MG63 (cell line): Measurements from ENCODE around the gene APCDD1L. TPM values are rescaled to one million over a fixed set of nuclear protein-coding genes. Genes with fewer than 3 reads are reported as not detected.

Source experiments
- DNase-seq: peaks from one replicate; pipeline ENCODE4 v3.0.0-alpha.2; 2020
- H3K27me3 ChIP-seq: fragments of 250-450 bp; sonication (Bioruptor Pico); 2 replicates; pipeline ENCODE4 v1.5.1; 2020; ENCODE audit warnings: mild to moderate bottlenecking, moderate library complexity
- H3K36me3 ChIP-seq: fragments of 250-450 bp; sonication (Bioruptor Pico); 2 replicates; pipeline ENCODE4 v1.5.1; 2020; ENCODE audit warnings: mild to moderate bottlenecking, moderate library complexity
- H3K4me3 ChIP-seq: fragments of 250-450 bp; sonication (Bioruptor Pico); 2 replicates; pipeline ENCODE4 v1.5.1; 2020; ENCODE audit warnings: mild to moderate bottlenecking, moderate library complexity
- H3K9me3 ChIP-seq: fragments of 250-450 bp; sonication (Bioruptor Pico); 2 replicates; pipeline ENCODE4 v1.5.1; 2020; ENCODE audit warnings: mild to moderate bottlenecking, moderate library complexity
- total RNA-seq: library from RNA; depleted of rRNA; stranded (reverse); fragments of >200 nt; shearing (Covaris generic); gene quantifications from 2 replicates; pipeline ENCODE4 v1.2.3, GENCODE V29; 2014; ENCODE audit warnings: low replicate concordance; rRNA removed

The APCDD1L gene
- not detected in 2 replicates for total RNA-seq

DNA sequence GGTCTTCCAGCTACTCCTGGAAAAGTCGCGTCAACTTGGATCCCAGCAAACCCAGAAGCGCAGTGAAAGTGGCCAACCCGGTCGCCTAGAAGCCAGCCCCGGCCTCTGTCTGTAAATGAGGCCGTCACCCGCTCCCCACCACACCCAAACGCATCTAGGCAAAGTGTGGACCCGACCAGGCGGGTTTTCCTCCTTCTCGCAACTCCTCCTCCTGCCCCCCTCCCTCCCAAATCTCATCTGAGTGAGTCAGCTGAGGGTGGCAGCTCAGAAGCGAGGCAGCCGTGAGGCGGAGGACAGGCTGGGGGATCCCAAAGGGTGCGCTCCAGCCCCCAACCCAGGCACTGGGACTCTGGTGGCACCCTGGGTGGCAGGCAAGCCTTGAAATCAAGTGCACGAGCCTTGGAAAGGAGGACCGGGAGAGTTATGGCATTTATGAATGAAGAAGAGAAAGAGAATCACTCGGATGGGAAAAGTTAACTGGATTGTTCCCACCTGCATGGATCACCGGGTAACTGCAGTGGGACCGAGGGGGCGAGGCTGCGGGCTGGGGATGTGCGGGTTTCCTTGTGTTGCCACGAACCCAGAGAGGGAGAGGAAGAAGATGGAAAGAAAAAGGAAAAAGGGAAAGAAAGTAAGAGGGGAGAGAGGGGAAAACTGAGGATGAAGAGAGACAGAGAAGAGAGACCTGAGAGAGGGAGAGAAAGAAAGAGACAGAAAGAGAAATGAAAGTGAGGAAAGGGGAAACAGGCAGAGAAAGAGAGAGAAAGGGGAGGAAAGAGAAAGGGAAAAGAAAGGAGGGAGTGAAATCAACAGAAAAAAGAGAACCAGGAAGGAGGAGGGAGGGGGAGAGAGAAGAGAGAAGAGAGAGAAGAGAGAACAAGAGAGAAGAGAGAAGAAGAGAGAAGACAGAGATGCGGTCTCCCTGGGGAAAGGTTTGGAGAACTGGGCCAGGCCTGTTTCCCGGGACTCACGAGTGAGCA, at the start of gene APCDD1L:
TSS of gene APCDD1L (minus strand) at position 167 of the 980 bp plus-strand sequence. CDS start 692 bp downstream, outside the sequence.
- Histone ChIP-seq H3K27me3 (no peaks in the 10 kb centered on the region), H3K4me3 (no peak within 1 kb of the TSS), H3K36me3 (no peaks in the 10 kb centered on the region), H3K9me3 (no peaks in the 10 kb centered on the region)
- DNase-seq: no peak

DNA sequence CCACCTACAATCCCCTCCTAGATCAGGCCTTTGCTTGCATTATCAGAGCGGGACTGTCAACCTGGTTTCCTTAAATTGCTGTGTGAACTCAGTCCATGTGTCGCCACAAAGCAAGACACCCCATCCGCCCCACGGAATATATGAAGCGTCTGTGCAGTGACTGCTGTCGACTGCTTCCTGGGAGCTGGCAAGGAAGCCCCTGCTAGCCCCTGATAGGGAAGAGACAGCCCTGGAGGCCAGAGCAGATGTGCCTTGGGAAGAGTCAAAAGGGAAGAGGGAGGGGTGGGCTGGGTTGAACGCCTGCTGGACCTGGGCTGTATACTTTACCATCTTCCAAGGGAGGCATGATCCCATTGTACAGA, 44.1 kb upstream of the APCDD1L start:
- no peaks in the 10 kb centered on the region; the same call in 1 of the 2 replicates for H3K9me3 ChIP-seq

DNA sequence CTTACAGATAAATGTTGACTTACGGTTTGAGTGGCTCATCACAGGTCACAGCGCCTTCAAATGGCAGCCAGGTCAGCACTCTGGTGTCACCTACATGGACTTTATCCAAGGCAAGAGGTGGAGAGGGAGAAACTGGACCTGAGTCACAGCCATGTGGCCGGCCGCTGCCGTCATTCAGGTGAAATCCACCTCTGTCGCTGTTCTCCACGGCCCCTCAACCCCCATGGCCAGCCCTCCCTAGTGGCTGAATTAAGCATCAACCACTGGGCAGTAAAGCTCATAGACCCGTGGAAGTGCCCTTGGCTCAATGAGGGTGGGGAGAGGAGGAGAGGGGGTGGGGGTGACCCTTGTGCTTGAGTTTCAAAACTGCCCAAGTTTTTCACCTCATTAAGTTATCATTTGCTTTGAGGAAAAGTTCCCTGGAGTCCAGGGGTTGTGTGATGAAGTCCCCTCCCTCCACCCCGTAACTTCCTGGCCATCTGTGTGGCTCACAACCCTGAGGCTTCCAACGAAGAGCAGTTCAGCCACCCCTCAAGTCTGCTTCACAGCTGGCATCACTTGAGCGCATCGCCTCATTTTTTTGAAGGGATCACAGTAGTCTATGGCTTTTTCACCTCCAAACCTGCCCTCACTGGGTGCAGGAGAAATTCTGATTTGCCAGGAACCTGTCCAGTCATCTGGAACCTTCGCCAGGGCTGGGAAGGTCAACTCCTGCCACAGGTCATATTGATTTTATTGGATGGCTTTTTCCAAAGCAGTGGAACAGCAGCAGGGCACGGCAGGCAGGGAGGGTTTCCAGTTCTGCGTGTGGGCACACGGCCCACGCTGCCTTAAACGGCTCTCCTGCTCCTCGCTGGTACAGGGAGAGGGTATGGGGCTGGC, 43.5 kb upstream of the APCDD1L start:
- H3K27me3 ChIP-seq: no peaks in the 10 kb centered on the region
- no peak for DNase-seq
- H3K36me3 ChIP-seq: no peaks in the 10 kb centered on the region
- no peak overlapping the region for H3K4me3 ChIP-seq
- H3K9me3 ChIP-seq: no peaks in the 10 kb centered on the region; the same call in 1 of the 2 replicates

More for the DNA sequence above, 44.1 kb upstream of the APCDD1L start:
- H3K27me3 ChIP-seq: no peaks in the 10 kb centered on the region
- no peak for DNase-seq
- no peaks in the 10 kb centered on the region for H3K36me3 ChIP-seq
- H3K4me3 ChIP-seq: no peak overlapping the region

DNA sequence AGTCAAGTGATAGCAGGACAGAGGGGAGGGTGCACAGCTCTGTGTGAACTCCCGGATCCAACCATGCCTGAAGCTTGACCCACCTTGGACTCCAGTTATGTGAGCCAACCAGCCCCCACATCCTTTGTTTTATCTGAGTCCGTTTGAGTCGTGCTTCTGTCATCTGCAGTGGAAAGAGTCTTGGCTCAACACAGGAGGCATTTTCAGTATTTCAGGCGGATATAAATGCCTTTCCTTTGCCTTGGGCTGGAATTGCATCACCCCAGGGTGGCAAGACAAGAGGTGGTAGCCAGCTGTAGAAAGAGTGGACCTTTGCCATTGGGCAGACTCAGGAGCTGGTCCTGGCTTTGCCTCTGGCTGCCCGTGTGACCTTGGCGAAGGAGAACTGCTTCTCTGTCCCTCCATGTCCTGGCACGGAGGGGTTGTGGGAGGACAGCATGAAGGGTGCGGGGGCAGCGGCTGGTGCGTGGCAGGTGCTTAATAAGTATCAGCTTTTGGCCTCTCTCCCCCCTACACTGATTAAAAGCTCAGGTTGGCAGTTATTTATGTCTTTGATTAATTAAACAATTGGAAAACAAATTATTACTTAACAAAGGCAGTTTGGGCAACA, 42.6 kb upstream of the APCDD1L start:
- H3K9me3 ChIP-seq: no peaks in the 10 kb centered on the region; the same call in 1 of the 2 replicates
- H3K4me3 ChIP-seq: no peak overlapping the region
- DNase-seq: peak; percentile 52
- H3K36me3 ChIP-seq: no peaks in the 10 kb centered on the region
- H3K27me3 ChIP-seq: no peaks in the 10 kb centered on the region

DNA sequence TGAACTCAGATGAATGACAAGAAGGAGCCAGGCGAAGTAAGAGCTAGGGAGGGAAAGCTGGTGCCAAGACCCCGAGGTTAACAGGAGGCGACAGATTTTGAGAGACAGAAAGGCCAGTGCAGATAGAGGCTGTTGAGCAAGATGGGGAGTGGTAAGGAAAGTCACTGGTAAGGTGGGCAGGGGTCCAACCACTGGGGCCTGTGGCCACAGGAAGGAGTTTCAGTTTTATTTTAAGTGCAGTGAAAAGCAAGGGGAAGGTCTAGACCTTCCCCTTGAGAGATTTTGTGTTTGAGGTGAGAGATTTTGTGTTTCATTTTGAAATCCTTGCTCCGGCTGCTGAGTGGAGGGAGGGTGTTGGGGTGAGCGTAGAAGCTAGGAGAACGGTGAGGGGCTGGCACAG, 41.8 kb upstream of the APCDD1L start:
- Histone ChIP-seq H3K9me3 (no peaks in the 10 kb centered on the region), H3K4me3 (no peak overlapping the region), H3K36me3 (no peaks in the 10 kb centered on the region), H3K27me3 (no peaks in the 10 kb centered on the region)
- DNase-seq: no peak

DNA sequence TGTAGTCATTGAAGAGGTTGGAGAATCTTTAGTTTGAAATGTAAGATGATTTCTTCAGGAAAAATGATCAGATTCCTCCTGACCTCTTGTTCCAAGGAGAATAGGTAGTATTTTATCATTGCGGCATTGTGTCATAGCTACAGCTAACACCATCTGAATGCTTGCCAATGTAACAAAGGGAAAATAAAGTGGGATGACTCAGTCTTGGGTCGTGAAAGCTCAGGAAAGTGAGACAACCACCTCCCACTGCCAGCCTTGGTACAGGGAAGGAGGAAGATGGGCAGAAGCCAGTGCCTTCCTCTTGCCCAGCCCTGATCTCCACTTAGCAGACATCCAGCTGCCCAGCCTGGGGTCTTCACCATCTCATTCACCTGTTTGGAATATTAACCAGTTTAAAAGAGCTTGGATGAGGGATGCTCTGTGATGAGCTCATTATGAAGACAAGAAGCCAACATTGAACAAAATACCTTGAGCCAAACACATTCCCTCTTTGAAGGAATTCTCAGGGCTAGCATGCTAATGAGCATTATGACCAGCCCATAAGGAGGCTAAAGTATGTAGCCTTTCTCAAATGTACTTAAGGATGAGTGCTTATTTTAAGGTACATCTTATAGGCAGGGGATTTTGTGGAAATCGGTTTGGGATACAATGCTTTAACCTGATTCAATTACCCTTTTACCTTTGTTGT, 40.0 kb upstream of the APCDD1L start:
- Histone ChIP-seq H3K4me3 (no peak overlapping the region), H3K9me3 (no peaks in the 10 kb centered on the region), H3K36me3 (no peaks in the 10 kb centered on the region), H3K27me3 (no peaks in the 10 kb centered on the region)
- DNase-seq: peak; percentile 80

DNA sequence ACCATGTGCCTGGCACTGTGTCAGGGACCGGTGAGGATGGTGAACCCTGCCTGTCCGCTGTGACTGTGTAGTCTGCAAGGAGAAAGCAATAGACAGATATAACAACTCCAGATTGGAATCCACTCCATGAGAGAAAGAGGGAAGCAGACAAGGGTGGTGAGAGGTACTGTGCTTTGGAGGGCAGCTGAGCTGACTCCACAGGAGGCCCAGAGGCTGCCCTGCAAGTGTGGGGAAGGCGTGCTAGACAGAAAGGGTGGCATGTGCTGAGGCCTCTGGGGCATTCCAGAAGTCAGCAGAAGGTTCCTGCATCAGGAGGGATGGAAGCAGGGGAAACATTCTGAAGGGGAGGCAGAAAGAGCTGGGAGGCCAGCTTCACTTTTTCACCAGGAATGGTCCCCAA, 39.3 kb upstream of the APCDD1L start:
- Histone ChIP-seq H3K36me3 (no peaks in the 10 kb centered on the region), H3K4me3 (no peak overlapping the region), H3K9me3 (no peaks in the 10 kb centered on the region), H3K27me3 (no peaks in the 10 kb centered on the region)
- DNase-seq: no peak

DNA sequence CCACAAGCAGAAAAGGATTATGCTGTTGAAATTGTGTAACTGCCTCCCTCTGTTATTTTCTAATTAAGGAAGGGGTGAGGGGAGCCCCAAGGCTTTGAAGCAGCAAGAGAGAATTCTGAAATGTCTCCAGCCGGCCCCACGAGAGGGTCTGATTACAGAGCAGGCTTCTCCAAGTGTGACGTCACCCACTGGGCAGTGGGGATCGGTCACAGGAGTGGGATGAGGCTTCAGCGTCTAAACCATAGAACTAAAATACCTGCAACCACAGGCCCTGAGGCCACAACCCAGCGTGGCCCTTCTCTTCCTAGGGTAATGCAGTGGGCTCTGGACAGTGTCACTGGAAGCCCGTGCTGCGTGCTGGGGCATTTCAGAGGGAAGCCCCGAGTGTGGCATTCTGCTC, 38.6 kb upstream of the APCDD1L start:
- no peak for DNase-seq
- H3K36me3 ChIP-seq: no peaks in the 10 kb centered on the region
- H3K27me3 ChIP-seq: no peaks in the 10 kb centered on the region

DNA sequence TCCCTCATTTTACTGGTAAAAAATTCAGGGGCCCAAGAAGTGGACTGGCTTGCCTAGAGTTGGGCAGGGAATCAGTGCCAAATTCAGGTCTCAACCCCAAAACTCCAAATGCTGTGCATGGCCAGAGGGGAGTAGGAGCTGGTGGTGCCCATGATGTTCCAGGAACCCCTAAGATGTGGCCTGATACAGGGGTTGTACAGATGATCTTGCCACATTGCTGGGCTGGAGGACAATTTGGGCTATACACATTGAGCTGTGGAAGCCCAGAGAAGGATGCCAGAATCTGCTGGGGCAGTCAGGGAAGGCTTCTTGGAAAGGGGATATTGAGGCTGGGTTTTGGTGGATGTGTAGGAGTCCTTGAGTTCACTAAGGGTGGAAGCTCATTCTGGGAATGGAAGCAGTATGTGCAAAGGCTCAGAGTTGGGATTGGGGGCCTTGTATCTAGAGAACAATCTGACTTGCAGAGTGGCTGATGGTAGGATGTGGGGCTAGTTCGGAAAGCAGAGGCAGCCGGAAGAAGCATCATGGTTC, 38.0 kb upstream of the APCDD1L start:
- no peak for DNase-seq
- Histone ChIP-seq H3K27me3 (no peaks in the 10 kb centered on the region), H3K36me3 (no peaks in the 10 kb centered on the region), H3K9me3 (no peaks in the 10 kb centered on the region), H3K4me3 (no peak overlapping the region)

More for the DNA sequence above, 38.6 kb upstream of the APCDD1L start:
- no peak overlapping the region for H3K4me3 ChIP-seq
- no peaks in the 10 kb centered on the region for H3K9me3 ChIP-seq

DNA sequence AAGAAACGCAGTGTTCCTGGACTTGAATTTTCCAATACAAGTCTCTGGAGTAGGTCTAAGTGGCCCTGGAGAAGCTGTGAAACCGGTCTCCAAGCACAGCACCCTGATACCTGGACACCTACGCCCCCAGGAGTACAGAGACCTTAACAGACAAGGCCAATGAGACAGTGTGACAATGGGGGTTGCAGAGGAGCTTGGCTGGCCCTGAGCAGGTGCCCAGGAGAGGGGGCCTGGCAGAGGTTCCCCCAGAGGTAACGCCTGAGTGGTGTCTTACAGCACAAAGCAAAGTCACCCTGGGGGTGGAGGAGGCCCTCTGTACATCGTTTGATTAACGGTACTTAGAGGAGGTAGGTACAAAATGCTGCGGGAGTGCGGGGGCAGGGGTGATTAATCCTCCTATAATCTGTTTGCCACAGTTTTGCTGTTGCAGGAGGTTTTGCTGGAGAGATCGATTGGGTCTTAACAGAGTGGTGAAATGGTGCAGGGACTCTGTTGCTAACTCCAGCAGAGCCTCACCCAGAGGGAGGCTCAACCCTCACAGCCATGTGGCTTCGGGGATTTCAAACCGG, 37.3 kb upstream of the APCDD1L start:
- DNase-seq: no peak
- H3K36me3 ChIP-seq: no peaks in the 10 kb centered on the region
- no peak overlapping the region for H3K4me3 ChIP-seq
- H3K9me3 ChIP-seq: no peaks in the 10 kb centered on the region
- H3K27me3 ChIP-seq: no peaks in the 10 kb centered on the region

DNA sequence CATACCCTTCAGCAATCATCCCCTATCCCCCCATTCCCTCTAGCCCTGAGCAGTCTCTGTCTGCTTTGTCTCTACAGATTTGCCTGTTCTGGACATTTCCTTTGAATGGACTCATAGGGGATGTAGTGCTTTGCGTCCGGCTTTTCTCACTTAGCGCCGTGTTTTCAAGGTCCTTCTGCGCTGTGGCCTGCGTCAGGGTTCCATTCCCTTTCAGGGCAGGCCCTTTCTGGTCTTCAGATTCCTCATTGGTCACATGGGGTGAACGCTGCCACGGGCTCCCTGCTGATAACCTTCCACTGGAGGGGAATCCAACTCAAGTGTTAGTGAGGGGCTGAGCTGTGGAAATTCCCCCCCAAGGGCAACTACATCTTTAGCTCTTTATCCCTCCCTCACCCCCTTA, 36.4 kb upstream of the APCDD1L start:
- no peak for DNase-seq
- H3K27me3 ChIP-seq: no peaks in the 10 kb centered on the region
- H3K4me3 ChIP-seq: no peak overlapping the region
- no peaks in the 10 kb centered on the region for H3K9me3 ChIP-seq
- H3K36me3 ChIP-seq: no peaks in the 10 kb centered on the region

DNA sequence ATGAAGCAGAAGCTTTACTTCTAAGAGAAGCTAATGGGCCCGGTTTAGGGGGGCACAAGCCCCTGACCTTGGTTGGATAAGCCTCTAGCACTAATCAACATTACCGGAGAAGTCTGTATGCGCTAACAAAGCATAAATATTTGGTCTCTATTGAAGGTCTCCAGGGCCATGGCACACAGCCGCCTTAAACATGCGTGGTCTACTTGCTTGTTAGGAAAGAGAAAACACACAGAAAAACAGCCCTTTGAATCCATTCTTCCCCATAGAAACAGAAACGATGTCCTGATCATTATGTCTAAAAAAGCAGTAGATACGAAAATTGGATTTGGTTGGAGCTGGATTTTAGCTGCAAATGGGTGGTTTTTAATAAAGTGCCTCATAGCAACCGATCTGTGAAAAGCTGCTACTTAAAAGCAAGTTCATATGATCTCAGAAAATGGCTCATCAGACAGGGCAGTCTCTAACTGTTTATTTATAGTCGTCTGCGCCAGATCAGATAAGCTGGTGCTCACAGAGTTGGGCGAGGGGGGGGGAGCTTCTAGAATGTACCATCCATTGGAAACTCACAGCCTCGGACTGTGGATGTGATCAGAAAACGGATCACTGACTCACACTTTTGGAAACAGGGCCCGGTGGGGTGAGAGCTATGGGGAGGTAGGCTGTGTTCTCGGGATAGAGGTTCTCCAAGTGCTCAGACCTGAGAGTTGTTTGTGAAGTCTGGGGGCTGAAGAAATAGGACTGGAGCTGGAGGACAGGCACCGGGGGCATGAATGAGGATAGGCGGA, 35.3 kb upstream of the APCDD1L start:
- Histone ChIP-seq H3K27me3 (no peaks in the 10 kb centered on the region), H3K36me3 (no peaks in the 10 kb centered on the region; the same call in 1 of the 2 replicates), H3K4me3 (no peak overlapping the region), H3K9me3 (no peaks in the 10 kb centered on the region)
- peak; percentile 67 for DNase-seq

DNA sequence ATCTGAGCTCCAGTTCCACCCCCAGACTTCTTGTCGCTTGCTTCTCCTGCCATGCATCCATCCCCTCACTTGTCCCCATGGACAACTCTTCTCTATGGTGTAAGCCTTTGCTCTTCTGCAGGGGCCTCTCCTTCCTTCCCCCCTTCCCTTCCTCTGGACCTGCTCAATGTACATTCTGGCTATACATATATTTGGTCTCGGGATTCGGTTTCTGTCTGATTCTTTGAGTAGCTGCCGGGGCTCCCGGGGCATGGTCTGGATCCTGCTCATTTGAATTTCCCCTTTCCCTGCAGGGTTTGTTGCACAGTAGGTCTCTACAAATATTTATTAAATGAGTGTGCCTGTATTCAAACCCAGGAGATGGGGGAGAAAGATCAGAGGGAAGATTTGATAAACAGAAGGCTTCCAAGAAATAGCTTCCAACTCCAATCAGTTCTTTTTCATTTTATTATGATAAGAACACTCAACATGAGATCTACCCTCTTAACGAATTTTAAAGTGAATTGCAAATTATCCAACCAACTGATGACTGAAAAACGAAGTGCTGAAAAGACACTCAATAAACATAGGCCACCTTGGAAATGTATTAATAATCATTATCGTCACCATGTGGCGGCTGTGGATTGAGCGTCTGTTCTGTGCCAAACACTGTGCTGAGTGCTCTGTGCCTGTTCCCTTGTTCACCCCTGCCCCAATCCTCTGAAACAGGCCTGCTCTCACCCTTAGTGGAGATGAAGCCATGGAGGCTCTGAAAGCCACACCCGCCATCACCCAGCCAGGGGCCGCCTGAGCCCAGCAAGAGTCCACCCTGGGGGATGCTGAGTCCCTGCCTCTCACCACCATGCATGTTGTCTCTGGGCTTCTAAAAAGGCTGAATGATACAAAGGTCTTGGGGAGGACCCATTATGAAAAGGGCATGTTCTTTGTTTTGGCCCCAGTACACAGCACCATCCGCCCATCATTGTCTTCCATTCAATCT, 34.3 kb upstream of the APCDD1L start:
- Histone ChIP-seq H3K36me3 (no peaks in the 10 kb centered on the region; the same call in 1 of the 2 replicates), H3K9me3 (no peaks in the 10 kb centered on the region), H3K27me3 (no peaks in the 10 kb centered on the region), H3K4me3 (no peak overlapping the region)
- no peak for DNase-seq
